NOMO-1 treated with dmso at 0.1 percent for 144 hours (cell line): Measurements from ENCODE around the gene NSUN2.
"Not testable (repeated sequence)": the region's sequence is repeated elsewhere in the genome, so short reads cannot be mapped to it uniquely, and the experiment has no call there.

ENCODE experiments used
- DNase-seq: peaks from one replicate; lab custom pipeline; 2025; ENCODE audit not compliant: unreplicated experiment; lab: John Stamatoyannopoulos, UW

The NSUN2 gene

GRCh38 chr5:6632888-6633468, at the start of gene NSUN2, which contains the start of gene SRD5A1:
TSS of gene NSUN2 (minus strand) at chr5:6633044. CDS start at chr5:6632979, 65 bp downstream.
TSS of gene SRD5A1 (plus strand) at chr5:6633440. CDS start at chr5:6633577, 137 bp downstream.
- peak; percentile 98 for DNase-seq

GRCh38 chr5:6682239-6682638, 49.4 kb upstream of the NSUN2 start:
- DNase-seq: no peak

- DNase-seq: no peak
Measured at GRCh38 chr5:6681682-6682081, 48.8 kb upstream of the NSUN2 start.

- DNase-seq: no peak
Measured at GRCh38 chr5:6680922-6681321, 48.1 kb upstream of the NSUN2 start.

GRCh38 chr5:6678385-6678784, 45.5 kb upstream of the NSUN2 start:
- DNase-seq: no peak

GRCh38 chr5:6676702-6677101, 43.9 kb upstream of the NSUN2 start:
- no peak for DNase-seq

GRCh38 chr5:6675784-6676491, 43.1 kb upstream of the NSUN2 start:
- no peak for DNase-seq

GRCh38 chr5:6674886-6675285, 42.0 kb upstream of the NSUN2 start:
- DNase-seq: no peak

GRCh38 chr5:6674421-6674820, 41.6 kb upstream of the NSUN2 start:
- DNase-seq: no peak

GRCh38 chr5:6673963-6674362, 41.1 kb upstream of the NSUN2 start:
- no peak for DNase-seq

- no peak for DNase-seq
Measured at GRCh38 chr5:6673031-6673430, 40.2 kb upstream of the NSUN2 start.

GRCh38 chr5:6668717-6669116, 35.9 kb upstream of the NSUN2 start:
- not testable (repeated sequence) for DNase-seq

GRCh38 chr5:6667648-6668047, 34.8 kb upstream of the NSUN2 start:
- DNase-seq: no peak

GRCh38 chr5:6666762-6667161, 33.9 kb upstream of the NSUN2 start:
- no peak for DNase-seq

GRCh38 chr5:6660688-6661087, 27.8 kb upstream of the NSUN2 start:
- DNase-seq: no peak

GRCh38 chr5:6659941-6660684, 27.3 kb upstream of the NSUN2 start:
- no peak for DNase-seq

GRCh38 chr5:6656680-6657079, 23.8 kb upstream of the NSUN2 start:
- DNase-seq: no peak

- no peak for DNase-seq
Measured at GRCh38 chr5:6655432-6655831, 22.6 kb upstream of the NSUN2 start.

- no peak for DNase-seq
Measured at GRCh38 chr5:6652025-6652424, 19.2 kb upstream of the NSUN2 start.

- no peak for DNase-seq
Measured at GRCh38 chr5:6649681-6650080, 16.8 kb upstream of the NSUN2 start.

- DNase-seq: no peak
Measured at GRCh38 chr5:6649186-6649585, 16.3 kb upstream of the NSUN2 start.
